HEK293T (cell line): ENCODE data around the gene SORBS1.

Source experiments
- CTCF ChIA-PET: fragments of 350-600 bp; formaldehyde crosslinking; extraction: SDS; loops from one replicate; lab custom pipeline; 2021; ENCODE audit warnings: antibody characterized with exemption, inconsistent platforms; lab: Yijun Ruan, JAX
- POLR2A ChIA-PET: fragments of 350-600 bp; formaldehyde crosslinking; extraction: SDS; loops from one replicate; lab custom pipeline; 2020; ENCODE audit warnings: antibody characterized with exemption, inconsistent platforms; lab: Yijun Ruan, JAX
- DNase-seq: peaks from one replicate; pipeline ENCODE4 v3.0.0; 2012; ENCODE audit warnings: mixed read lengths; ENCODE audit errors: extremely low spot score
- ARNT ChIP-seq: fragments of 450-650 bp; IDR thresholded peaks from 2 replicates; pipeline ENCODE4 v1.6.1; 2017; ENCODE audit warnings: mild to moderate bottlenecking
- BHLHE40 ChIP-seq: fragments of 450-650 bp; IDR thresholded peaks from 2 replicates; pipeline ENCODE4 v1.6.1; 2016; ENCODE audit warnings: mild to moderate bottlenecking, moderate library complexity, borderline replicate concordance
- CTBP1 ChIP-seq: fragments of 450-650 bp; IDR thresholded peaks from 2 replicates; pipeline ENCODE4 v1.6.1; 2016; ENCODE audit warnings: borderline replicate concordance
- ELF4 ChIP-seq: fragments of 450-650 bp; IDR thresholded peaks from 2 replicates; pipeline ENCODE4 v1.6.1; 2017; ENCODE audit warnings: antibody characterized with exemption
- FOXA1 ChIP-seq: fragments of 450-650 bp; IDR thresholded peaks from 2 replicates; pipeline ENCODE4 v1.6.1; 2016; ENCODE audit warnings: mild to moderate bottlenecking
- FOXK2 ChIP-seq: fragments of 450-650 bp; IDR thresholded peaks from 2 replicates; pipeline ENCODE4 v1.6.1; 2016; ENCODE audit warnings: mild to moderate bottlenecking
- FOXM1 ChIP-seq: fragments of 450-650 bp; IDR thresholded peaks from 2 replicates; pipeline ENCODE4 v1.6.1; 2017; ENCODE audit warnings: mild to moderate bottlenecking, borderline replicate concordance
- HDGF ChIP-seq: fragments of 450-650 bp; IDR thresholded peaks from 2 replicates; pipeline ENCODE4 v1.6.1; 2017; ENCODE audit warnings: antibody characterized with exemption, borderline replicate concordance
- L3MBTL2 ChIP-seq: fragments of 450-650 bp; conservative IDR thresholded peaks from 2 replicates; pipeline ENCODE4 v1.6.1; 2016; ENCODE audit warnings: mild to moderate bottlenecking
- LEF1 ChIP-seq: fragments of 450-650 bp; IDR thresholded peaks from 2 replicates; pipeline ENCODE4 v1.6.1; 2017; ENCODE audit warnings: mild to moderate bottlenecking, borderline replicate concordance
- NFRKB ChIP-seq: fragments of 450-650 bp; IDR thresholded peaks from 2 replicates; pipeline ENCODE4 v1.6.1; 2016; ENCODE audit warnings: mild to moderate bottlenecking, moderate library complexity
- SP1 ChIP-seq: fragments of 450-650 bp; IDR thresholded peaks from 2 replicates; pipeline ENCODE4 v1.6.1; 2017
- SUZ12 ChIP-seq: fragments of 450-650 bp; IDR thresholded peaks from 2 replicates; pipeline ENCODE4 v1.6.1; 2016; ENCODE audit warnings: mild to moderate bottlenecking
- TARDBP ChIP-seq: fragments of 450-650 bp; IDR thresholded peaks from 2 replicates; pipeline ENCODE4 v1.6.1; 2016
- ZNF384 ChIP-seq: fragments of 450-650 bp; IDR thresholded peaks from 2 replicates; pipeline ENCODE4 v1.6.1; 2016
- TF ChIP-seq, protein P1 (sequence below): fragments of 450-650 bp; IDR thresholded peaks from 2 replicates; pipeline ENCODE4 v1.6.1; 2016

Gene SORBS1

DNA sequence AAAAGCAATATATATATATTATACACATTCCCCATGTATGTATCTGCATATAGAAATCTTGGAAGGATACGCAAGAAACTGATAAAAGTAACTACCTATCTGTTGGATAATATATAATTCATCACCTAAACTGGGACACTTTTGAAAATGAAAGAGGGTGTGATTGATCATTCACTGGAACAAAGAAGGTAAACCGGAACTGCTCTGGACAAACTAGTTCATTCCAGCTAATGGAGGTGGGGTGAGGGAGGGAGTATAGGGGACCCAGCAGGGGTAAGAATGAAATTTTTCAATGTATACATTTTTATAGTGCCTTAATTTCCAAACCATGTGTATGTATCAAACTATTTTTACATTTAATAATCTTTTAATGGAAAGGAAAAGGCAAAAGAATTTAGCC lies 25.6 kb downstream of the SORBS1 start:
- POLR2A ChIA-PET: no interaction called here
- DNase-seq: no peak
- no peak for TF ChIP-seq L3MBTL2
- TF ChIP-seq ZNF384: no peak
- no peak for TF ChIP-seq SUZ12
- no peak for TF ChIP-seq LEF1
- no peak for TF ChIP-seq ARNT
- no peak for TF ChIP-seq SP1
- TF ChIP-seq ELF4: no peak
- no peak for TF ChIP-seq NFRKB
- TF ChIP-seq TARDBP: no peak
- no peak for TF ChIP-seq BHLHE40
- no peak for TF ChIP-seq FOXM1
- TF ChIP-seq CTBP1: no peak
- TF ChIP-seq, protein P1, sequence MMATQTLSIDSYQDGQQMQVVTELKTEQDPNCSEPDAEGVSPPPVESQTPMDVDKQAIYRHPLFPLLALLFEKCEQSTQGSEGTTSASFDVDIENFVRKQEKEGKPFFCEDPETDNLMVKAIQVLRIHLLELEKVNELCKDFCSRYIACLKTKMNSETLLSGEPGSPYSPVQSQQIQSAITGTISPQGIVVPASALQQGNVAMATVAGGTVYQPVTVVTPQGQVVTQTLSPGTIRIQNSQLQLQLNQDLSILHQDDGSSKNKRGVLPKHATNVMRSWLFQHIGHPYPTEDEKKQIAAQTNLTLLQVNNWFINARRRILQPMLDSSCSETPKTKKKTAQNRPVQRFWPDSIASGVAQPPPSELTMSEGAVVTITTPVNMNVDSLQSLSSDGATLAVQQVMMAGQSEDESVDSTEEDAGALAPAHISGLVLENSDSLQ: no peak
- TF ChIP-seq FOXK2: no peak
- TF ChIP-seq FOXA1: no peak
- CTCF ChIA-PET: no interaction called here

DNA sequence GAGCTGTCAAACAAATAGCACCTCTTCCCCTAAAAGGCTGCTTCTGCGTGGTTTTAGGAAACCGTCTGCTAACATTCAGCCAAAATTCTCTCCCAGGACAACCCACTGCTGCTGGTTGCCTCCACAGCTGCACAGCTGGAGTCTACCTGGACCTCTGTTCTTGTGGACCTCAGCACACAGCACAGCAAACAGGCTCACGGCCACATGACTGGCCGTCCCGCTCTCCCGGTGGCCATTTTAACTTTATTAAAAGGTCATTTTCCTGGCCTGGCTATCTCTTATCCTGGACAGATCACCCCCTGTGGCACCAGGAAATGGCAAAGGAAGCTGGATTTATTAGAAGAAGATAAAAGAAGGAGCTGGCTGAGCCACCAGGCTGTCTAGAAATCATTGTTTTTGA lies 27.6 kb downstream of the SORBS1 start:
- POLR2A ChIA-PET: no interaction called here
- CTCF ChIA-PET: interaction anchor here (0.6 kb wide), 1 partner anchor 69 kb away, joined by 3 read pairs; no protein-coding TSS in a partner anchor
- no peak for DNase-seq
- TF ChIP-seq BHLHE40 (no peak), ELF4 (no peak), FOXK2 (no peak), CTBP1 (no peak), ARNT (no peak), TARDBP (no peak), FOXA1 (no peak), SUZ12 (no peak), SP1 (no peak), HDGF (no peak), FOXM1 (no peak), ZNF384 (no peak), L3MBTL2 (no peak), LEF1 (no peak), NFRKB (no peak)
- TF ChIP-seq, protein P1: no peak

DNA sequence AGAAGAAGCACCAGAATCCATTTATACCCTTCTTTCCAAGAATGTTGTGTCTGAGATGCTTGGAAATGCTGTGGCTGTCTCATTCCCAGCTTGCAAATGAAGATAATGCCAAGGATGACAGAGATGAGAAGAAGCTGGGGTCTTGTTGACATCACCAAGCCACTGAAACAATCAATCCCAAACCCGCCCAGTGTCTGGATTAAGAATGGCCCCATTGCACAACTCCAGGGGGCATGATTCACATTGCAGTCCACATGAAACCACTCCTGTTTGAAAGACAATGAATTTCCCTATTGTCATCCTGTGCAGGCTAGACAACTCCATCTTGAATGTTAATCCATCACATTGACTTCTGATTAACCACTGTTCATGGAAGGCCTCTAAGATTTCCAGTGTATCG lies 28.6 kb downstream of the SORBS1 start:
- no peak for DNase-seq
- CTCF ChIA-PET: no interaction called here
- POLR2A ChIA-PET: no interaction called here
- TF ChIP-seq TARDBP: no peak
- no peak for TF ChIP-seq CTBP1
- no peak for TF ChIP-seq LEF1
- TF ChIP-seq ARNT: no peak
- no peak for TF ChIP-seq FOXA1
- no peak for TF ChIP-seq BHLHE40
- TF ChIP-seq HDGF: no peak
- no peak for TF ChIP-seq FOXM1
- no peak for TF ChIP-seq ZNF384
- TF ChIP-seq ELF4: no peak
- TF ChIP-seq SP1: no peak

DNA sequence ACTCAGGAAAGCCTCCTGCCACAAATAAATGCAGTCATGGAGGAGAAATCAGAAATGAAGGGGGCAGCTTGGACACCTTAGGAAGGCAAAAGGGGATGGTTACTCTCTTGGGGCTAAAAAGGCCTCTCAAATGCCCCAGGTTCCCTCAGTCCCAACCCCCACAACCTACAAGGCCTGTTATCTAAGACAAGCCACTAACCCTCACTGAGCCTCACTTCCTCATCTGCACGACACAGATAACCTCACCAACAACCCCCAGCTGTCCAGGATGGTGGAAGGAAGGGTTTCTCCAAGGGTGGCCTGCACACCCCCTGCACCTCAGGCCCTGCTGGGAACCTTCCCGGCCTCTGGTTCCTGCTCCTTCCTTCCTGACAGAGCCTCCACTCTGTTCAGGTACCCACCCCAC lies 29.2 kb downstream of the SORBS1 start:
- ChIA-PET POLR2A (no interaction called here), CTCF (no interaction called here)
- DNase-seq: no peak

DNA sequence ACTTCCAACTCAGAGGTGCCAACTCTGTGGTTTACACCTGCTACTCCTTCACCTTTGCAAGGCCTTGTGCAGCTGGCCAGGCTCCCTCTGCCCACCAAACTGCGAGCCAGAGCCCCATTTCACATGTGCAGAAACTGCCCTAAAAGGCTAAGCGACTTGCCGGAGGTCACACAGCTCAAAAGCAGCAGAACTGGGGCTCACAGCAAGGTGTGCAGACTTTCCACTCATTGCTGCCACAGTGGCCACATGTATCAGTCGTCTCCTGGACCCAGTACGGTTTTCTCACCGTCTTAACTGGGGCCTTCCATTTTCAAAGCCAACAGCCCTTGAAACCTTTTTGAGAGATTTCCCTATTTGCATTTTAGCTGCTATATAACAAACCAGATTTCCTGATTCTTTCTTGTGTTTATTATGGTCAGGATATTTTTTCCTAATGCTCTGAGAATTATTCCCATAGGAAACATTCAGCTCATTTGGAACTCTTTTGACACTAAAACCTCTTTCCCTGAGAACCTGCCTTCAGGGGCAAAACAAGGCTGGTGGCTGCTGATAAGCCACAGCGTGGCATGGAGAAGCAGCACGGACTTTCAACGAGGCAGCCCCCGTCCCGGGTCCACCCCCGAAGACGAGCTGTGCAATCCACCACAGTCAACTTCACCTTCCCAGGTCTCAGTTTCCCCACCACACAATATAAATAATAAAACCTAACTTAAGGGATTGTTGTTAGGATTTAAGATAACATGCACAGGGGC lies 29.9 kb downstream of the SORBS1 start:
- CTCF ChIA-PET: no interaction called here

More for the DNA sequence above, 29.2 kb downstream of the SORBS1 start:
- no peak for TF ChIP-seq FOXA1
- no peak for TF ChIP-seq ZNF384
- TF ChIP-seq NFRKB: no peak
- no peak for TF ChIP-seq ARNT
- no peak for TF ChIP-seq ELF4
- TF ChIP-seq SP1: no peak

DNA sequence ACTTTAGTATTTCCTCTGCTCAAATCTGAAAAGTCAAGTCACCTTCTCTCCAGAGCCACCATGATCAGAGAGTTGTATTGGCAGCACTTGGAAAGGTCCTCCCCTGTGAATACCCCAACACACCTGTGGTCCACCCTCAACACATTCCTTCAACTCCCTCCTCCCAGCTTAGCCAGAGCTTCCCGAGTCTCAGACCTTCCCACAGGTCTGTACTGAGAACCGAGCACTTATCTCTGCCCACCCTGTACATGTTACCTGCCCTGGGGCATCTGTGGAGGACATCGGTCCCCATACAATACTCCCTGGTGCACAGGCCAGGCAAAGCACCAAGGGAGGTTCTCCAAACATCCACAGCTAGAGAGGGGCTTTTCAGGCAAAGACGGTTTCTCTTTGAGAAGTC lies 30.6 kb downstream of the SORBS1 start:
- TF ChIP-seq CTBP1: no peak
- no peak for TF ChIP-seq ELF4
- TF ChIP-seq FOXA1: no peak
- no peak for TF ChIP-seq L3MBTL2
- TF ChIP-seq NFRKB: no peak
- TF ChIP-seq ZNF384: no peak
- TF ChIP-seq HDGF: no peak
- no peak for TF ChIP-seq SP1
- no peak for TF ChIP-seq LEF1
- TF ChIP-seq ARNT: no peak
- ChIA-PET POLR2A (no interaction called here), CTCF (no interaction called here)
- no peak for DNase-seq

More for the DNA sequence above, 29.9 kb downstream of the SORBS1 start:
- no peak for DNase-seq
- TF ChIP-seq L3MBTL2: no peak
- no peak for TF ChIP-seq FOXM1
- no peak for TF ChIP-seq BHLHE40
- no peak for TF ChIP-seq CTBP1
- TF ChIP-seq FOXK2: no peak
- no peak for TF ChIP-seq FOXA1
- TF ChIP-seq NFRKB: no peak
- TF ChIP-seq HDGF: no peak
- no peak for TF ChIP-seq ELF4
- no peak for TF ChIP-seq ZNF384
- TF ChIP-seq, protein P1: no peak
- POLR2A ChIA-PET: no interaction called here
